NCI-H345 treated with DMSO at 0.1 percent for 48 hours (cell line): ENCODE measurements around the gene CDC42BPB.
"Not testable (repeated sequence)": the region's sequence is repeated elsewhere in the genome, so short reads cannot be mapped to it uniquely, and the experiment has no call there.

Experiments
- DNase-seq: peaks from one replicate; lab custom pipeline; 2025; ENCODE audit not compliant: unreplicated experiment; lab: John Stamatoyannopoulos, UW

CDC42BPB gene

GRCh38 chr14:102905116-102906108, 151.9 kb downstream of the CDC42BPB start:
- DNase-seq, result no peak

DNA sequence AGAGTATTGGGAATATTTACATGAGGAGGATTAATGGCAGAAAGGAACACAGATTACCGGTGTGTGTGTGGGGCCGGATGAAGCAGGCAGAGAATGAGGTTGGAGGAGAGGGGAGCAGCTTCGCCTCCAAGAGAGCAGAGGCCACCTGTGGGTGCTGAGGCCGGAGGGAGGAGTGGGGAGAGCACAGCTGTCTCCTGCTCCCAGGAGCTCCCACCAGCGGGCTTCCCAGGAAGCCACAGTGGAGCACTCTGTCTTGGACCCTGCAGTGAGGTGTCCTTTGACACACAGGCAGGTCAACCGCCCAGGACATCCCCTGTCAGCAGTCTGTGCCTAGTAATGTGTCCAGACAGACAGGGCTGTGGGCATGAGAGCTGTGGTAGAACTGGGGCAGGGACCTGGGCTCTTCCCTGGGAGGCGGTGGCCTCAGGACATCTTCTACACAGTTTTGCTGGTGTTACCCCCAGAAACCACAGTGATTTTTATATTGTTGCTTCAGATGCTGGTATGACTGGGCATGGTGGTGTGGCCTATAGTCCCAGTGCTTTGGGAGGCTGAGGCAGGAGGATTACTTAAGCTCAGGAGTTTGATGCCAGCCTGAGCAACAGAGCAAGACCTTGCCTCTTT, 153.3 kb downstream of the CDC42BPB start:
- no peak for DNase-seq

- DNase-seq, result no peak
These were observed 154.0 kb downstream of the CDC42BPB start for GRCh38 chr14:102903248-102903888.

- DNase-seq, result peak; percentile 67
These were observed 154.7 kb downstream of the CDC42BPB start for GRCh38 chr14:102902523-102903247.

DNA sequence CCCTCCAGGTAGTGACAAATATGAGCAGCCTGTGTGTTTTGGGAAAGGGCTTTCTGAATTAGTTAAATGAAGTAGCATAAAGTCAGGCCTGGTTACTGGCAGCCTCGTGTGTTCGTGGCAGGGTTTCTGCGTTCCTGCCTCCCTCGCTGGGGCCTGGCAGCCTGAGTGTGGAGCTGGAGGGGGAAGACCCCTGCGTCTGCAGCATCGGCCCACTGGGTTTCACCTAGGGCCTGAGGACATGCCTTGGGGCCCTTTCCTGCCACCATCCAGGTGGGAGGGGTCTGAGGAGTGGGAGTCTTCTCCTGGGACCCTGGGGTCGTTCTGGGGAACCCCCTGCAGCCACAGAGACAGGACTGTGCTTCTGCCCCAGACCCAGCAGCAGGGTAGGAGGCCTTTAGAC, 155.3 kb downstream of the CDC42BPB start:
- DNase-seq, result no peak

DNA sequence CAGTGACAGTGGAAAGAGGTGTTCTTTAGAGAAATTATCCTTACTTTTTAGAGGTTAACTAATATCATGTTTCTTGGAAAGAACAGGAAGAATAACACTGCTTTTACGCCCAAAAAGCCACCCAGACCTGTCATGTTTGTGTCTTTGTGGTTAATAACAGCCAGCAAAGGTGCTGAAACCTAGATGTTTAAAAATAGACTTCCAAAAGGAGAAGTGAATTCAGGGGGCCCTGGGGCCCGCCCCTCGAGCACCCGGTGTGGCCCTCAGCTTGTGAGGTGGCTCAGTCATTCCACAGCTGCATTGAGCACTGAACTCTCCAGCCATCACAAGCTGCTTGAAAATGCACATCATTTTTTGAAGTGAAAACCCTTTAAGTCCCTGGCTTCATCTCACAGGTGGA, 155.7 kb downstream of the CDC42BPB start:
- DNase-seq, result no peak

GRCh38 chr14:102900631-102901571, 156.4 kb downstream of the CDC42BPB start:
- no peak for DNase-seq

DNA sequence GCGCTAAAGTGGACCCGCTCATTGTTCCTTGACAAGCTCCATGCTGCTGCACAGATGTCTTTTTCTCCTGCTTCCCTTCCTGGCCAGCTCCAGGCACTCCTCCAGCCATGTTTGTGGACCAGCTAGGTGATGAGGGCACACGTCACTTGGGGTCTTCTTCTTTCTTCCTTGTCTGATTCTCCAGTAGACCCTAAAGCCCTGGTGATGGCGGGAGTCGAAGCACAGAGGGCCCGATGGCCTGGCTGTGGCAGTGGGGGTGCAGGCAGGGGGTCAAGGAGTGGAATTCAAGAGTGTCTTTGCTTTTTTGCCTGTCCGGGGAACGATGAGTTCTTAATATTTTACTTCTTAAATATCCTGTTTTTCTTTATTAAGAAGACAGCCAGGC, 157.8 kb downstream of the CDC42BPB start:
- DNase-seq, result no peak

DNA sequence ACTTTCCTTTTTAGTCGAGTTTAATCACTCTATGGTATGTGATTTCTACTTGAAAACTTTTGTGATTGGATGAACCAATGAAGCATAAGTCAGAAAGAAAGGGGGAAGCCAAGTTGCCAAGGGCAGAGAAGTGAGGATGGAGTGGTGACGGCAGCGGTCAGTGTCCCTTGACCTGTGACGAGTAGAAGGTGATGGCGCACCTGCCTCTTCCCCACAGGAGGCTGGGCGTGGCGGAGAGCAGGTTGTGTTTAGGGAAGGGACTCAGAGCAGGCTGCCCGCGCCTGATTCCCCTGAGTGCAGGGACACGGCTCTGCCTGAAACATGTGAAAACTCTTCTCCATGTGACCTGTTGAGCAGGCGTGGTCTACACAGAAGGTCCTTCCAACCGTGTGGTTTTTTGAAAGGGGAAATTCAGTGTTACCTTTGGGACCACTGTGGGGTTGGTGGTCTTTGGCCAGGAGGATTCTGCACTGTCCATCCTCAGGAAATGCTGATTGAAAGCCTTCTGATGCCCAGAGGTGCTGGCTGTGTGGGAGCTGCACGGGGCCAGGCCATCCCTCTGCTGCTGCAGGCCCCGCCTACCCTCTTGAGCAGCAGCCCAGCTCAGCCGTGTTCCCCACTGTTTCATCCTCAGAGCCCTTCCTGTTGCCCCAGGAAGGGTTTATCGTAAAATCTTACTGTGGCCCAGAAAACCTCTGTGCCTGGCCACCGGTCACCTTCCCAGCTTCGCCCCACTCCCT, 158.4 kb downstream of the CDC42BPB start:
- no peak for DNase-seq

DNA sequence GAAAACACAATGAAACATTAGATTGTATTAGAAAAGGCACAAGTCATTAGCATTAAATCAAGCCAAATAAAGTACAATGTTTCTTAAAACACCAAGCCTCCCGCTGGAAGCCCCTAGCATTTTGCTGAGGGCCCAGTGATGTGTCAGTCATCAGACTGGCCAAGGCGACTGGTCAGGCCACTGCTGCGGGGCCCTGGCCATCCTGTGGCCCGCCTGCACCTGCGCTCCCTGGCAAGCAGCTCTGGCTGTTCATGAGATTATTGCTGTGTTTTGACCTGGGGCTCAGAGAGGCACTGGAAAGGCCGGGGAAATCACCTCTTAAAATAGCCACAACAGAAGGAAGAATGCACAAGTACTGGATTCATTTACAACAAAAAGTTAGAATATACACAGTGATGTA, 159.1 kb downstream of the CDC42BPB start:
- DNase-seq, result no peak

DNA sequence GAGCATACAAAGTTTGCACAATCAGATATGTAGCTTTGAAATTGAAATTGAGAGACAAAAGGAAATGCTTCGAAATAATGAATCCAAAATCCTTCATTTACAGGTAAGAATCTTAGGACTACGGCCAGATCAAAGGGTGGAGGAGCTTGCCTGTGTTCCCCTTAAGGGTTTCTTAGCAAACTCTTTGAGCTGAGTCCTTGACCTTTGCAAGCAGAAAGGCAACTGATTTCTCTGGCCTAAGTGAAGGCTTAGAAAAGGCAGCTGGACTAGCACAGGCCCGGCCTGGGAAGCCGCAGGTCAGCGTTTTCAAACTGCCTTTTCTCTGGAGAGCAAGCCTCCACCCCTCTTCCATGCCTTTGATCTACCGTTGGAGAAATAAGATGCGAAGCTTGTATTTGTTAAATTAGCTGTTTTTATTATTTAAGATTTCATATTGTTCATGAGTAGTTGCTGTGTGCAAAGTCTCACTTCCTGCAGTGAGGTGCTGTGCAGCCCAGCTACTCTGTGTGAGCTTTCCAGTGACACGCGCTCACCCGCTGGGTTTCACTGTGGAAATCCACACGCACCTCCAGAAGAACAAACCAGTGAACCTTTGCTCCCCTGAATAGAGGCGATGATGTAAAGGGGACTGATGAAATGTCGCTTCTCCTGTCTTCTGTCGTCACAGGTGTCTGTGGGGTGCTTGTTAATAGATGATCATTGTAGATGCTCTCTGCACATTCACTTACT, 159.9 kb downstream of the CDC42BPB start:
- DNase-seq, result no peak

DNA sequence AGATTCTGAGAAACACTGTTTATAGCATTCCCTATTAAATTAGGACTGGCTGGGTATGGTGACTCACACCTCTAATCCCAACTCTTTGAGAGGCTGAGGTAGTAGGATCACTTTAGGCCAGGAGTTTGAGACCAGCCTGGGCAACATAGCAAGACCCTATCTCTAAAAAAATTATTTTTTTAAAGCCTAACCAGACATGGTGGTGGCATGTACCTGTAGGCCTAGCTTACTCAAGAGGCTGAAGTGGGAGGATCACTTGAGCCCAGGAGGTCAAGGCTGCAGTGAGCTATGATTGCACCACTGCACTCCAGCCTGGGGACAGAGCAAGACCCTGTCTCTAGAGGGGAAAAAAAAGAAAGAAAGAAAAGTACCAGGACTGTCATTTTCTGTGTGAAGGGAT, 160.6 kb downstream of the CDC42BPB start:
- not testable (repeated sequence) for DNase-seq

GRCh38 chr14:102893452-102893851, 163.9 kb downstream of the CDC42BPB start:
- DNase-seq, result no peak

DNA sequence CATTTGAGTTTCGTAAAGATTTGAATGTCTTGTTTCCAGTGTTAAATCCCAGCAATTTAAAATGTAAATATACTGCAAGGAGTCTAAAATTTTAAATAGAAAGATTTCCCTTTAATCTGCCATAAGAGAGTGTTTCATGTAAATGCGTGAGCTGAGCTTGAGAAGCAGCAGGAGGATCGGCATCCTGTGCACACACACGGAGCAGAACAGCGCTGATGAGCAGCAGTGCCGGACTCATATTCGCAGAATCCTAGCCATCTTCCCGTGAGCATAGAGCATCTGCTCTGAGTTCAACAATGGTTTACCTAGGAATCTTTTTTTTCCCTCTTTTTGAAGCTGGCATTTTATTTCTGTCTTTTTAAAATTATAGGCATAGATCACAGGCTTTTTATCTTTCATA, 164.7 kb downstream of the CDC42BPB start:
- no peak for DNase-seq

DNA sequence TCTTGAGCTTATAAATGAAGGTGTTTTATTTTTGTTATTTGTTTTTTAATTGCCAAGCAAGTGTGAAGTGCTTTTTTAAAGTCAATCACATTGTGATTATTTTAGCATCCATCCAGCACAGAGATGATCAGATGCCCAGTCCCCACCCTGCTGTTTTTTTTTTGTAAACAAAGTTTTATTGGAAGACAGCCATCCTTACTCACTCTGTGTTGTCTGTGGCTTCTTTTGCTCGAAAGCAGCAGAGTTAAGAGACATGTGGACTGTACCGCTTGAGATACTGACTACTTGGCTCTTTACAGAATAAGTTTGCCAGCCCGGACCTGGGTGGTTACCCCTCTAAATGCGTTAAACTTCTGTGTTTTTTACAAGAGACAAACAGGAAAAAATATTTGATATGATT, 165.8 kb downstream of the CDC42BPB start:
- DNase-seq, result no peak

- no peak for DNase-seq
These were observed 166.2 kb downstream of the CDC42BPB start for GRCh38 chr14:102891111-102891510.

- no peak for DNase-seq
These were observed 167.7 kb downstream of the CDC42BPB start for GRCh38 chr14:102889615-102890014.

- DNase-seq, result no peak
These were observed 168.6 kb downstream of the CDC42BPB start for GRCh38 chr14:102888748-102889147.
